ENCODE measurements around the gene COL27A1. TPM values are rescaled to one million over a fixed set of nuclear protein-coding genes. Genes with fewer than 3 reads are reported as not detected.
A peak's percentile ranks its signal among the peaks of the same experiment; 100 is the strongest.

The COL27A1 gene
- total RNA-seq, 1 donor, result 2.1 TPM

DNA sequence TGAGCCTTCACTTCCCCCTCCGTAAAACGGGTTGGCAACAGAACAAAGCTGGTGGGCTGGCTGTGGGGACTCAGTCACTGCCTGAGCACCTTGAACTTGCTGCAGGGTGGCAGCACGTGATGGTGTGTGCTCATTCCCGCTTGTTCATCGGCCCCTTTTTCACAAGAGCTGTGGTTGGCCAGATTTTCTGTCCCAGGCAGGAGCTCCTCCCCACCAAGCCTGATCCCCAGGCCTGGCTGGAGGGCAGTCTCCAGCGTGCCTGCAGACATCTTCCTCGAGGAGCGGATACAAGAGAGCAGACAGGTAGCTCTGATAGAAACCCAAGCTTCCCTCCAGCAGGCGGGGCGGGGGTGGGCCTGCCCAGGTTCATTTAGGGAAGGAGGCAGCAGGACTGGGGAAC is 105.7 kb downstream of the COL27A1 start:
- TF ChIP-seq, protein P1, sequence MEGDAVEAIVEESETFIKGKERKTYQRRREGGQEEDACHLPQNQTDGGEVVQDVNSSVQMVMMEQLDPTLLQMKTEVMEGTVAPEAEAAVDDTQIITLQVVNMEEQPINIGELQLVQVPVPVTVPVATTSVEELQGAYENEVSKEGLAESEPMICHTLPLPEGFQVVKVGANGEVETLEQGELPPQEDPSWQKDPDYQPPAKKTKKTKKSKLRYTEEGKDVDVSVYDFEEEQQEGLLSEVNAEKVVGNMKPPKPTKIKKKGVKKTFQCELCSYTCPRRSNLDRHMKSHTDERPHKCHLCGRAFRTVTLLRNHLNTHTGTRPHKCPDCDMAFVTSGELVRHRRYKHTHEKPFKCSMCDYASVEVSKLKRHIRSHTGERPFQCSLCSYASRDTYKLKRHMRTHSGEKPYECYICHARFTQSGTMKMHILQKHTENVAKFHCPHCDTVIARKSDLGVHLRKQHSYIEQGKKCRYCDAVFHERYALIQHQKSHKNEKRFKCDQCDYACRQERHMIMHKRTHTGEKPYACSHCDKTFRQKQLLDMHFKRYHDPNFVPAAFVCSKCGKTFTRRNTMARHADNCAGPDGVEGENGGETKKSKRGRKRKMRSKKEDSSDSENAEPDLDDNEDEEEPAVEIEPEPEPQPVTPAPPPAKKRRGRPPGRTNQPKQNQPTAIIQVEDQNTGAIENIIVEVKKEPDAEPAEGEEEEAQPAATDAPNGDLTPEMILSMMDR (IDR thresholded peaks at IDR 0.05; ENCODE audit: insufficient read depth, low read length), result no peak
- no peak overlapping the region for H3K4me3 ChIP-seq (ENCODE audit: low read depth, low read length)
- no peak for DNase-seq (ENCODE audit: low read depth)

DNA sequence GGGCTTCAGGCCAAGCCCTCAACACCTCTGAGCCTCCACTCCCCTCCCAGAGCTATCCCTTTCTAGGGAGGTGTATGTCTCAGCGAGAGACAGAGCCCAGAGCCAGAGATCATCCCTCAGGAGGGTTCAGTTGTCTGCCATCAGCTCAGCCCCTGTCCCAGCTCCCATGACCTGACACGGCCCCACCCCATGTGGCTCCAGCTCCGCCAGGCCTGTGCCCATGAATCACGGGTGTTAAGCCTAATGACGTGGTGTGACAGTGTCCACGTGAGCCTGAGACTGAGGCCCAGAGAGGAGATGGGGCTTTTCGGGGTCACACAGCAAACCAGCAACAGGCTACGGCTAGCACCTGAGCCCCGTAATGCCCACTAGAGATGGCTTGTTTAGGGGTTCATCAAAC is 106.7 kb downstream of the COL27A1 start:
- TF ChIP-seq, protein P1 (IDR thresholded peaks at IDR 0.05; ENCODE audit: insufficient read depth, low read length), result no peak
- H3K4me3 ChIP-seq (ENCODE audit: low read depth, low read length), result no peak overlapping the region
- no peak for DNase-seq (ENCODE audit: low read depth)

DNA sequence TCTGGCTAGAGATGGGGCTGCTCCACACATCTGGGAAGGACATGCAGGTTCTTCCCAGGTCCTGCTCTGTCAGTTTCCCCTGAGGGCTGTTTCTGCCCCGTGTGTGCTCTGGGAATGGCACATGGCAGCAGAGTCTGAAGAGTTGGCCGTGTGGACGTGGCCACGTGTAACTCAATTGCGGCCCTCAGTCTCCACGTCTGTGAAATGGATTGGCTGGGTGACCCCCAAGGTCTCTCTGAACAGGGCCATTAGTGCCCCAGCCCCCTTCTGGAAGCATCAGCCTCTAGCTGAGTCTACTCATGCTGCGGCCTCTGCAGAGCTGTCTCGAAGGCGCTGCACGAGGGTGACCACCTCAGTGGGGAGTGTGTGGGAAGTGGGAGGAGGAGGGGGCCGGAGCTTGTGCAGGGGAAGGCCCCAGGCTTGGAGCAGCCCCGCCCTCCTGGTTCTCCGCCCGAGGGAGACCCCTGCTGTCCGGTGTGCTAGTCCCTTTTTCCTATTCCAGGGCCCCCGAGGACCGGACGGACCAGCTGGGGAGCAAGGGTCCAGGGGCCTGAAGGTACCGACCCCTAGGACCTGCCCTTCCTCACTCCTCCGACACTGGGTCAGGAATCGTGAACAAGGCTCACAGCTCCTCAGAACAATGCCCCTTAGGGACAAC is 108.6 kb downstream of the COL27A1 start:
- DNase-seq (ENCODE audit: low read depth), result no peak
- TF ChIP-seq, protein P1 (IDR thresholded peaks at IDR 0.05; ENCODE audit: insufficient read depth, low read length), result no peak
- H3K4me3 ChIP-seq (ENCODE audit: low read depth, low read length), result no peak overlapping the region

DNA sequence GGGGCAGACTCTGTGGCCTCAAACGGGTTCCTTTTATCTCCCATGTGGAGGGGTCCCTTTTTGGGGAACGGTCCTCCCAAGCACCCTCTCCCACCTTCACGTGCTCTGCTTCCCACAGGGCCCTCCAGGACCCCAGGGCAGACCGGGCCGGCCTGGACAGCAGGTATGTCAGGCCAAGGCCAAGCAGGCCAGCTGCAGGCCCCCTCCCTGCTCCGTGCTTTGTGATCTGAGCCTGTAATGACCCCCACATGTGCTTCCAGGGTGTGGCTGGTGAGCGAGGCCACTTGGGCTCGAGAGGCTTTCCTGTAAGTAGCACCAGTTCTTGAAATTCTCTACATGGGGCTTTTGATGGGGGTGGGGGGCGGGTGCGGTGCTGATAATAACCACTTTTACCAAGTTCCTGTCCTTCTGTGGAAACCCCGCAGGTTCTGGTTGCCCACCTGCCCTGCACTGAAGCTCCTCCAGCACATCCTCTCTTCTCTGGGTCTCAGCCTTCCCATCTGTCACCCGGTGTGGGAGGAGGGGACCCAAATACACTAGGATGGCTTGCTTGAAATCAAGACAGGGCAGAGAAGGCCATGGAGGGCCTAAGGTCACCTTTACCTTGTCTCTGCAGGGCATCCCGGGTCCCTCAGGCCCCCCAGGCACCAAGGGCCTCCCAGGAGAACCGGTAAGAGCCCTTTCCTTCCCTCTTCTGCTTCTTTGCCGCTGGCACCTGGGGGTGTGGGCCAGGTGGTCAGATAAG is 109.6 kb downstream of the COL27A1 start:
- H3K4me3 ChIP-seq (ENCODE audit: low read depth, low read length), result no peak overlapping the region
- DNase-seq (ENCODE audit: low read depth), result no peak
- TF ChIP-seq, protein P1 (IDR thresholded peaks at IDR 0.05; ENCODE audit: insufficient read depth, low read length), result no peak

DNA sequence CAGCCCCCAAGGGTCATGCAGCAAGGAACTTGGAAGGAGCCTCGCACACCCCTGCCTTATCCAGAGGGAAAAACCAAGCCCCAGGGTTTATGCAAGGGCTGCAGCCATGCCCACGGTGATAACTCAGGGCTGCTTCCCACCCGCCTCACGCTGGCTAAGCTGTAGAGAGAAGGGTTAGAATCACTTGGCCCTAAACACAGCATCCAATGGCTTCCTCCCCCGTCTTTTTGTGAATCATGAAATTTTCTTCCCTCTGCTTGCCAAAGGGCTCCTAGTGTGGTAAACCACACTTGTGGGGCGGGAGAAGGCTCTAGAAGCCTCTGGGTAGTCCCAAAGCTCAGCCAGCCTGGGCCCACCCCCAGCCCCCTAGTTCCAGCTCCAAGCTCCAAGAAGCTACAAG is 111.6 kb downstream of the COL27A1 start:
- H3K4me3 ChIP-seq (ENCODE audit: low read depth, low read length), result no peak overlapping the region
- TF ChIP-seq, protein P1 (IDR thresholded peaks at IDR 0.05; ENCODE audit: insufficient read depth, low read length), result no peak
- peak; percentile 64 for DNase-seq (ENCODE audit: low read depth)

DNA sequence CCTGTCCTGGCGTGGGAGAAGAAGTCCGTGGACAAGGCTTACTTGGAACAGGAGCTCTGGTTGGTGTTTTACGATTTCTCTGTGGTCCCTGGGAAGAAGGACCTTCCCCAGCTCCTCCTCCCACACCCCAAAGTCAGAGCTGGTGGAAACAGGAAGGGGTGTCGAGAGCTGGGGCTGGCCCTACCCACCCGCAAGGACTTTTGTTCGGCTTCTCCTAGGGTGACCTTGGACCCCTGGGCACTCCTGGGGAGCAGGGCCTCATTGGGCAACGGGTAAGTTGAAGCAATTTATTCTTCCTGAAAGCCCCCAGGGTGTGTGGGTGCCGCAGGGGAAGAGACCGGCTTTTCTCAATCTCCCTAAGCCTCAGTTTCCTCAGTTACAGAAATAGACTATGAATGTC is 113.7 kb downstream of the COL27A1 start:
- no peak for DNase-seq (ENCODE audit: low read depth)
- no peak overlapping the region for H3K4me3 ChIP-seq (ENCODE audit: low read depth, low read length)
- TF ChIP-seq, protein P1 (IDR thresholded peaks at IDR 0.05; ENCODE audit: insufficient read depth, low read length), result no peak

Data from fibroblast of the aortic adventitia (primary cell).